Stomach (tissue), 4 donors: ENCODE data around the gene USP14.
"Not testable (repeated sequence)": the region's sequence is repeated elsewhere in the genome, so short reads cannot be mapped to it uniquely, and the experiment has no call there.

Source experiments
- CTCF ChIP-seq, 7 experiments: fragments of 450-650 bp in 4 of 7; fragments of 200-600 bp in 3 of 7; sonication (generic) in 3 of 7; IDR thresholded peaks; one replicate each; pipeline ENCODE4 v1.5.1; 2016 to 2019; ENCODE audit warnings: antibody characterized with exemption in 7 of 7, control low read depth in 2 of 7, mild to moderate bottlenecking in 1 of 7
- EP300 ChIP-seq: sonication (generic); formaldehyde crosslinking; IDR thresholded peaks from one replicate; pipeline ENCODE4 v1.6.1; 2017; ENCODE audit warnings: antibody characterized with exemption
- POLR2A ChIP-seq, 4 donors: fragments of 450-650 bp; IDR thresholded peaks; one replicate each; pipeline ENCODE4 v1.6.1; 2016; ENCODE audit warnings: antibody characterized with exemption in 4 of 4, control low read depth in 2 of 4, mild to moderate bottlenecking in 1 of 4, moderate library complexity in 1 of 4

GRCh38 chr18:142624-143296 is 15.6 kb upstream of the USP14 start:
- not testable (repeated sequence) for TF ChIP-seq CTCF (IDR thresholded peaks at IDR 0.05); EP300; POLR2A (IDR thresholded peaks at IDR 0.05)
